ENCODE results near the gene PLS3.

DNA sequence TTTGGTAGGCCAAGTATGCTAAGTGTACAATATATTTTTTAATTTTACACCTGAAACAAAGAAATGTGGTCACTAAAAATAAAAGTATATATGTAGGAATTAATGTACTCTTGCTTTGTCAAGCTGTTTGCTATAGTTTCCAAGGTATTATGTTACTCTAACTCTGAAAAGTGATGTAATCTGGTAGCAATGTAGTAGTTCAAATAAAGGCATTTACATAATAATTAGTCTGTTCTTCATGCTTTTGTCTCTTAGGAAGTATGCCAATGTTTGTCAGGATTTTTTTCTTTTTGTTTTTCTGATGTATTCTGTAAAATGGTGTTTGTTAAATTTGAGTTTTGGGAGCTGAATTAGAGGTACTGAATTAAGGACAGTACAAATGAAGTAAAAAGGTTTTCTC, 89.5 kb downstream of the PLS3 start:
- no peak for TF ChIP-seq POLR2A (IDR thresholded peaks at IDR 0.05)
- TF ChIP-seq, protein P1, sequence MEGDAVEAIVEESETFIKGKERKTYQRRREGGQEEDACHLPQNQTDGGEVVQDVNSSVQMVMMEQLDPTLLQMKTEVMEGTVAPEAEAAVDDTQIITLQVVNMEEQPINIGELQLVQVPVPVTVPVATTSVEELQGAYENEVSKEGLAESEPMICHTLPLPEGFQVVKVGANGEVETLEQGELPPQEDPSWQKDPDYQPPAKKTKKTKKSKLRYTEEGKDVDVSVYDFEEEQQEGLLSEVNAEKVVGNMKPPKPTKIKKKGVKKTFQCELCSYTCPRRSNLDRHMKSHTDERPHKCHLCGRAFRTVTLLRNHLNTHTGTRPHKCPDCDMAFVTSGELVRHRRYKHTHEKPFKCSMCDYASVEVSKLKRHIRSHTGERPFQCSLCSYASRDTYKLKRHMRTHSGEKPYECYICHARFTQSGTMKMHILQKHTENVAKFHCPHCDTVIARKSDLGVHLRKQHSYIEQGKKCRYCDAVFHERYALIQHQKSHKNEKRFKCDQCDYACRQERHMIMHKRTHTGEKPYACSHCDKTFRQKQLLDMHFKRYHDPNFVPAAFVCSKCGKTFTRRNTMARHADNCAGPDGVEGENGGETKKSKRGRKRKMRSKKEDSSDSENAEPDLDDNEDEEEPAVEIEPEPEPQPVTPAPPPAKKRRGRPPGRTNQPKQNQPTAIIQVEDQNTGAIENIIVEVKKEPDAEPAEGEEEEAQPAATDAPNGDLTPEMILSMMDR (IDR thresholded peaks at IDR 0.05) = no peak
